ENCODE data around the gene P2RX6. TPM values are rescaled to one million over a fixed set of nuclear protein-coding genes. Genes with fewer than 3 reads are reported as not detected.

Gene P2RX6
- total RNA-seq, 4 donors from 2014 or later: 17.6 to 68.9 (median 33.3) TPM

DNA sequence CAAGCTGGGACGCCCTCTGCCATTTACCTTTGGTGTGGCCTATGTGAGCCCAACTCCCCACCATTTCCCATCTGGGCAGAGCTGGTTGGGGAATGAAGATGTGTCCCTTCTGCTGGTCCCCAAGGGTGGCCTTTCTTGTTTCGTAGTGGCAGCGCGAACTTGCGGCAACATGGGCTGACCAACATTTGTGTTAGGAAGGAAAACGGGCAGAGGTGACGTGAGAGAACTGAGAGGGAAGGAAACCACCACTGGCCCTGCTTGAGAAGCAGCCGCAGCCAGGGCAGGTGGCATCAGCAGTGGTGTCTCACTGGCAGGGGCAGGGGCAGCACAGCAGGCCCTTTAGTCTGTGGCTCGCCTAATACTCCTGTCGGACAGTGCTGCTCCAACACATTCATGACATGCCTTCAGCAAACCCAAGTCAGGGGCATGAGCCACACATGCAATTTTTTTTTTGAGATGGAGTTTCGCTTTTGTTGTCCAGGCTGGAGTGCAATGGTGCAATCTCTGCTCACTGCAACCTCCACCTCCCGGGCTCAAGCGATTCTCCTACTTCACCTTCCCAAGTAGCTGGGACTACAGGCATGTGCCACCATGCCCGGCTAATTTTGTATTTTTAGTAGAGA lies 60.7 kb downstream of the P2RX6 start:
- no peak for ATAC-seq
- no peak overlapping the region for H3K27ac ChIP-seq
- in situ Hi-C loops (cut with MboI; ENCODE audit: low sequenced_read_pairs in 4 of 4): no loop called here
- no peaks in the 10 kb centered on the region for H3K27me3 ChIP-seq
- DNase-seq: no peak
- H3K4me3 ChIP-seq: no peak overlapping the region
- no peaks in the 10 kb centered on the region for H3K9me3 ChIP-seq
- H3K36me3 ChIP-seq: no peaks in the 10 kb centered on the region
- no peaks in the 10 kb centered on the region for H3K4me1 ChIP-seq
- intact Hi-C loops (cut with DNase I; ENCODE audit: low total_unique reads): no loop called here
- TF ChIP-seq, protein P1, sequence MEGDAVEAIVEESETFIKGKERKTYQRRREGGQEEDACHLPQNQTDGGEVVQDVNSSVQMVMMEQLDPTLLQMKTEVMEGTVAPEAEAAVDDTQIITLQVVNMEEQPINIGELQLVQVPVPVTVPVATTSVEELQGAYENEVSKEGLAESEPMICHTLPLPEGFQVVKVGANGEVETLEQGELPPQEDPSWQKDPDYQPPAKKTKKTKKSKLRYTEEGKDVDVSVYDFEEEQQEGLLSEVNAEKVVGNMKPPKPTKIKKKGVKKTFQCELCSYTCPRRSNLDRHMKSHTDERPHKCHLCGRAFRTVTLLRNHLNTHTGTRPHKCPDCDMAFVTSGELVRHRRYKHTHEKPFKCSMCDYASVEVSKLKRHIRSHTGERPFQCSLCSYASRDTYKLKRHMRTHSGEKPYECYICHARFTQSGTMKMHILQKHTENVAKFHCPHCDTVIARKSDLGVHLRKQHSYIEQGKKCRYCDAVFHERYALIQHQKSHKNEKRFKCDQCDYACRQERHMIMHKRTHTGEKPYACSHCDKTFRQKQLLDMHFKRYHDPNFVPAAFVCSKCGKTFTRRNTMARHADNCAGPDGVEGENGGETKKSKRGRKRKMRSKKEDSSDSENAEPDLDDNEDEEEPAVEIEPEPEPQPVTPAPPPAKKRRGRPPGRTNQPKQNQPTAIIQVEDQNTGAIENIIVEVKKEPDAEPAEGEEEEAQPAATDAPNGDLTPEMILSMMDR (IDR thresholded peaks at IDR 0.05 in 4 of 5, conservative IDR thresholded peaks at IDR 0.05 in 1 of 5): no peak
- no peak for TF ChIP-seq POLR2A (IDR thresholded peaks at IDR 0.05)

DNA sequence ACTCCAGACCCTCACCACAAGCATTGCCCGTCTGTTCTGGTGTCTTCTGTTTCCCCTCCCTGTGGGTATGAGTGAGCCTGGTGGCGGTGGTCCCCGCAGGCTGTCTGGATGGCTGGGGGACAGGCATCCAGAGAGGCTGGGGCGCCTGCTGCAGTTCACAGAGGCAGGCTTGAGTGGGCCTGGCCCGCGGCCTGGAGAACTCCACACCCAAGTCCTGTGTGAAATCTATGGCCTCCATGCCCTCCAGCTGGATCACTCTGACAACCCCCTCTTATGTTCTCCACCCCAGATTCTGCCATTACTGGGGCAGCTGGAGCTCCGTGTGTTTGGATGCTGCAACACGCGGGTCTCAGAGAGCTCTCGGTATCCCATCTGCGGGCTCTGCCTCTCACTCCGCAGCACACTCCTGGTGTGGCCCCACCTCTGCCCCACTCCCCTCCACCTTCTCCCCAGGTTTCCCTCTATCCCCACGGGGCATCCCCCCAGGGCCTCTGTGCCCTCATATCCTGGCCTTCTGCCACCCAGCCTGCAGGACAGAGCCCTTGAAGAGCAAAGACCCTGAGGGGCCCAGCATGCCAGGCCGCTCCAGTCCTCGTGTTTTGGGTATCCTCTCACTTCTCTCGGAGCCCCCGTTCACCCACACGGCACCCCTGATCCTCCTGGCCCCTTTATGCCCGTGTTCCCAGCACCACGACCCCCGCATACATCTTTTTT lies 62.1 kb downstream of the P2RX6 start:
- intact Hi-C loops (cut with DNase I; ENCODE audit: low total_unique reads): no loop called here
- Histone ChIP-seq H3K27me3 (no peaks in the 10 kb centered on the region), H3K4me1 (no peaks in the 10 kb centered on the region), H3K9me3 (no peaks in the 10 kb centered on the region), H3K36me3 (no peaks in the 10 kb centered on the region), H3K27ac (no peak overlapping the region), H3K4me3 (no peak overlapping the region)
- ATAC-seq: no peak
- DNase-seq: no peak
- in situ Hi-C loops (cut with MboI; ENCODE audit: low sequenced_read_pairs in 4 of 4): no loop called here
- TF ChIP-seq, protein P1 (IDR thresholded peaks at IDR 0.05 in 4 of 5, conservative IDR thresholded peaks at IDR 0.05 in 1 of 5): no peak
- TF ChIP-seq POLR2A (IDR thresholded peaks at IDR 0.05): no peak

MicroRNA genes within 50 kb of the gene (microRNA counts, 767-probe panel; counts per million panel counts)
- 356 to 448 counts per million in 2 donors for microRNA hsa-miR-649

Small RNAs within 50 kb of the gene (microRNA-seq; reads per million reads assigned to microRNA genes)
- gene MIR649 (ENCODE audit: borderline replicate concordance in 2 of 2): 0 reads per million in 2 donors

Other genes starting within 250 kb of the P2RX6 start
- under 1 TPM in 1 of 4 donors, not detected in 3; 0.22 TPM for gene SERPIND1, start 241.1 kb upstream of the P2RX6 start, total RNA-seq
- 10 to 100 TPM; 40.1 to 59.7 (median 45.4) TPM for gene PI4KA, start 156.4 kb upstream of the P2RX6 start, total RNA-seq
- gene SNAP29, start 156.2 kb upstream of the P2RX6 start, total RNA-seq: 10 to 100 TPM; 22.1 to 41.1 (median 28.7) TPM
- 100 to 1,000 TPM in 1 of 4 donors, 10 to 100 TPM in 3; 73.3 to 109 (median 84.7) TPM for gene CRKL, start 97.8 kb upstream of the P2RX6 start, total RNA-seq
- gene AIFM3, start 47.9 kb upstream of the P2RX6 start, total RNA-seq: under 1 TPM in 2 of 4 donors, not detected in 2; 0.22 to 0.42 TPM
- 10 to 100 TPM; 25.4 to 36.4 (median 26.3) TPM for gene LZTR1, start 32.9 kb upstream of the P2RX6 start, total RNA-seq
- gene THAP7, start 13.0 kb upstream of the P2RX6 start, total RNA-seq: 10 to 100 TPM; 44.8 to 76.2 (median 61.7) TPM
- gene SLC7A4, start 17.4 kb downstream of the P2RX6 start, total RNA-seq: not detected
- gene LRRC74B, start 30.8 kb downstream of the P2RX6 start, total RNA-seq: not detected

All from gastrocnemius medialis (tissue), 4 donors.